Gastrocnemius medialis (tissue), 4 donors: ENCODE measurements around the gene AMBRA1. TPM values are rescaled to one million over a fixed set of nuclear protein-coding genes. Genes with fewer than 3 reads are reported as not detected.

Experiments used
- ATAC-seq, 2 donors: fragments of 150-250 bp; one replicate each; pipeline ENCODE4 v1.9.1; 2016
- DNase-seq, 2 donors: peaks; one replicate each; pipeline ENCODE4 v3.0.0-alpha.2; 2019
- H3K27ac ChIP-seq, 4 donors: fragments of 200-600 bp; sonication (generic); 1 replicate in 1 of 4; 2 replicates in 3 of 4; pipeline ENCODE4 v1.5.1; 2016 to 2018; ENCODE audit warnings: mild to moderate bottlenecking in 2 of 4, moderate library complexity in 1 of 4
- H3K27me3 ChIP-seq, 3 donors: fragments of 200-600 bp; sonication (generic) in 2 of 3; 1 replicate in 1 of 3; 2 replicates in 2 of 3; pipeline versions ENCODE4 v1.5.1 to v1.6.0; 2016 to 2019; ENCODE audit warnings: mild to moderate bottlenecking in 1 of 3, moderate library complexity in 1 of 3
- H3K36me3 ChIP-seq, 2 donors: fragments of 200-600 bp; sonication (generic) in 1 of 2; one replicate each; pipeline ENCODE4 v1.5.1; 2017 to 2018
- H3K4me1 ChIP-seq, 2 donors: fragments of 200-600 bp; sonication (generic) in 1 of 2; one replicate each; pipeline ENCODE4 v1.5.1; 2016 to 2017; ENCODE audit warnings: mild to moderate bottlenecking in 2 of 2
- H3K4me3 ChIP-seq, 4 donors: fragments of 200-600 bp; sonication (generic) in 3 of 4; 1 replicate in 1 of 4; 2 replicates in 3 of 4; pipeline ENCODE4 v1.5.1; 2016 to 2019; ENCODE audit warnings: mild to moderate bottlenecking in 2 of 4
- H3K9me3 ChIP-seq, 3 donors: fragments of 200-600 bp; sonication (generic) in 2 of 3; 1 replicate in 1 of 3; 2 replicates in 2 of 3; pipeline ENCODE4 v1.5.1; 2016 to 2019
- POLR2A ChIP-seq, 2 donors: fragments of 450-650 bp; IDR thresholded peaks; one replicate each; pipeline ENCODE4 v1.6.1; 2017; ENCODE audit warnings: antibody characterized with exemption in 2 of 2, mild to moderate bottlenecking in 2 of 2, moderate library complexity in 2 of 2
- in situ Hi-C, 4 donors: fragments of 200-750 bp; cut with MboI; loops; one replicate each; pipeline versions ENCODE4 v1.15.0 to v1.8.0; 2017; ENCODE audit warnings: low sequenced_read_pairs in 4 of 4
- intact Hi-C: fragments of 100-400 bp; cut with DNase I; formaldehyde crosslinking; loops from one replicate; pipeline ENCODE4 v1.15.1; 2023; ENCODE audit warnings: low total_unique reads
- total RNA-seq, 4 donors: library from RNA; depleted of rRNA; stranded (reverse); fragments of >200 nt; gene quantifications; one replicate each; pipeline versions ENCODE4 v1.1.0 to v1.2.3, GENCODE V29; 2016
- TF ChIP-seq, protein P1 (sequence below), 5 experiments: fragments of 450-650 bp in 3 of 5; fragments of 200-600 bp in 2 of 5; sonication (generic) in 2 of 5; IDR thresholded peaks in 4 of 5; conservative IDR thresholded peaks in 1 of 5; 1 replicate in 4 of 5; 2 replicates in 1 of 5; pipeline ENCODE4 v1.5.1; 2016 to 2019; ENCODE audit warnings: antibody characterized with exemption in 5 of 5, mild to moderate bottlenecking in 3 of 5, moderate library complexity in 3 of 5

AMBRA1 gene
- total RNA-seq, 4 donors from 2014 or later, result 17.3 to 24.3 (median 20.7) TPM

DNA sequence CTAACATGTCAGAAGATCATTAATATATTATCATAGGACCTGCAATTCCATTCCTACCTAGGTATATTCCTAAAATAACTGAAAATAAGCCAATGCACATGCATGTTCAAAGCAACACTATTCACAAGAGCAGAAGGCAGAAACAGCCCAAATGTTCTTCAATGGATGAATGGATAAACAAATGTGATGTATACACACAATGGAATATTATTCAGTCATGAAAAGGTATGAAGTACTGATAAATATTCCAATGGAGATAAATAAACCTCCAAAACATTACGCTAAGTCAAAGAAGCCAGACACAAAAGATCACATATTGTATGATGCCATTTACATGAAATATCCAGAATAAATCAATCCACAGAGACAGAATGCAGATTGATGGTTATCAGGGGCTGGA is 16.8 kb downstream of the AMBRA1 start:
- Histone ChIP-seq H3K27ac (no peak overlapping the region), H3K9me3 (no peaks in the 10 kb centered on the region), H3K4me1 (peaks cover 0 to 13% of the 10 kb centered on the region in 2 donors), H3K27me3 (no peaks in the 10 kb centered on the region), H3K4me3 (no peak overlapping the region), H3K36me3 (no peaks in the 10 kb centered on the region)
- DNase-seq (no peak), ATAC-seq (no peak)
- TF ChIP-seq, protein P1, sequence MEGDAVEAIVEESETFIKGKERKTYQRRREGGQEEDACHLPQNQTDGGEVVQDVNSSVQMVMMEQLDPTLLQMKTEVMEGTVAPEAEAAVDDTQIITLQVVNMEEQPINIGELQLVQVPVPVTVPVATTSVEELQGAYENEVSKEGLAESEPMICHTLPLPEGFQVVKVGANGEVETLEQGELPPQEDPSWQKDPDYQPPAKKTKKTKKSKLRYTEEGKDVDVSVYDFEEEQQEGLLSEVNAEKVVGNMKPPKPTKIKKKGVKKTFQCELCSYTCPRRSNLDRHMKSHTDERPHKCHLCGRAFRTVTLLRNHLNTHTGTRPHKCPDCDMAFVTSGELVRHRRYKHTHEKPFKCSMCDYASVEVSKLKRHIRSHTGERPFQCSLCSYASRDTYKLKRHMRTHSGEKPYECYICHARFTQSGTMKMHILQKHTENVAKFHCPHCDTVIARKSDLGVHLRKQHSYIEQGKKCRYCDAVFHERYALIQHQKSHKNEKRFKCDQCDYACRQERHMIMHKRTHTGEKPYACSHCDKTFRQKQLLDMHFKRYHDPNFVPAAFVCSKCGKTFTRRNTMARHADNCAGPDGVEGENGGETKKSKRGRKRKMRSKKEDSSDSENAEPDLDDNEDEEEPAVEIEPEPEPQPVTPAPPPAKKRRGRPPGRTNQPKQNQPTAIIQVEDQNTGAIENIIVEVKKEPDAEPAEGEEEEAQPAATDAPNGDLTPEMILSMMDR (IDR thresholded peaks at IDR 0.05 in 4 of 5, conservative IDR thresholded peaks at IDR 0.05 in 1 of 5), result no peak
- no peak for TF ChIP-seq POLR2A (IDR thresholded peaks at IDR 0.05)
- in situ Hi-C loops (no loop called here), intact Hi-C loops (no loop called here)

DNA sequence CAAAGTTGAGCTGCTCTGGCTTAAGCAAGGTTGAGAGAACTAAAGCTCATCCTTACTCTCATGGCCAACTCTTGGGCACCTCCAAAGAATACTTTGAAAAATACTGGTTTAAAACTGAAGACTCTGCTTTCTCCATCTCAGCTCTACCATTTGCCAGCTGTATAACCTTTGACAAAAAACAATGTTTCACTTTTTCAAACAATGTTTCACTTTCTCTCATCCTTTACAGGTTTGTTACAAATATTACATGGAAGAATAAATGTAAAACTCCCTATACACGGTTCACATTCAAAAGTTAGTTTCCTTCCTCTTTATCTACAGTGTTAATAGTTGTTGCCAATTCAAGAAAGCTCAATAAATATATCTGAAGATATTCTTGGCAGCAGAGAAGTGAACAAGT is 19.2 kb downstream of the AMBRA1 start:
- ATAC-seq (no peak), DNase-seq (no peak)
- Histone ChIP-seq H3K4me3 (no peak overlapping the region), H3K27me3 (no peaks in the 10 kb centered on the region), H3K36me3 (no peaks in the 10 kb centered on the region), H3K4me1 (peaks cover 7 to 23% of the 10 kb centered on the region in 2 donors), H3K9me3 (no peaks in the 10 kb centered on the region), H3K27ac (no peak overlapping the region)
- intact Hi-C loops (no loop called here), in situ Hi-C loops (no loop called here)
- TF ChIP-seq, protein P1 (IDR thresholded peaks at IDR 0.05 in 4 of 5, conservative IDR thresholded peaks at IDR 0.05 in 1 of 5), result no peak
- no peak for TF ChIP-seq POLR2A (IDR thresholded peaks at IDR 0.05)

DNA sequence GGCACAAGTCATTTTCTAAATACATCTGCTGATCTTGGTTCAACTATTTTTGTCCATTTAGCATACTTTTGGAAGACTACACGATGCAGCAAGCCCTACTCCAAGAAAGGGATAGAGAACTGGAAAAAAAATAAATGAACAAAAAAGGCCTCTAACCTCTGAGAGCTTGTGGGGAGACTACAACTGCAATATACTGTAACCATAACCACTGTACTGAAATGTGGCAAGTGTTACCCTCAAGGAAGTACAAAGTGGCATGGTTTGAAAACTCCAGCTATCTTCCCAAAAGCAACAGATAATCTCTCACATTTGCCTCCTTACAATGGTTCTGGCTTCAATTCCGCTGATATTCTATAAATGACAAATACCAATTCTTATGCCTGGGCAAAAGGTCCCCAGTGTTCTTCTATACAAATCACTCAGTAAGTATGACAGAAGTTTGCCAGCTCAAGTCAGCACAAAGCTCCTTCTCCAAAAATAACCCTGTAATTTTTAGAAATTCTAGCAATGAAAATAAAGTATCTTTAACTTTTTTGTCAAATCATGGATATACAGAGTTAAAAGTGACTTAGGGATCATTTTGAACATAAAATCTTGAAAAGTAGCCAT is 22.9 kb downstream of the AMBRA1 start:
- in situ Hi-C loops, result no loop called here
- H3K4me3 ChIP-seq, result no peak overlapping the region

DNA sequence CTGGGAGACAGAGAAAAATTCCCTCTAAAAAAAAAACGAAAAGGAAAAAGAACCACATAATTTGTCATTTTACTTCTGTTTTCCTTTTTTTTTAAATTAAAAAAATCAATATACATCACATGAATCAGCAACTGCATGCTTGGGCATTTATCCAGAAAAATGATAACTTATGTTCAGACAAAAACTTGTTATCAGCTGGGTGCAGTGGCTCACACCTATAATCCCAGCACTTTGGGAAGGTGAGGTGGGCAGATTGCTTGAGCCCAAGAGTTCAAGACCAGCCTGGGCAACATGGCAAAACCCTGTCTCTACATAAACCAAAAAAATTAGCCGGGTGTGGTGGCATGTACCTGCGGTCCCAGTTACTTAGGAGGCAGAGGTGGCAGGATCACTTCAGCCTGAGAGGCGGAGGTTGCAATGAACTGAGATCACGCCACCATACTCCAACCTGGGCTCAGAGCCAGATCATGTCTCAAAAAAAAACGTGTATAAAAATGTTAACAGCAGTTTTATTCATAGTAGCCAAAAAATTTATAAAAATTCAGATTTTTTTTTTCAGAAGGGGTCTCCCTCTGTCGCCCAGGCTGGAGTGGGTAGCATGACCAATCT is 28.5 kb downstream of the AMBRA1 start:
- TF ChIP-seq, protein P1 (IDR thresholded peaks at IDR 0.05 in 4 of 5, conservative IDR thresholded peaks at IDR 0.05 in 1 of 5), result no peak
- no peak for TF ChIP-seq POLR2A (IDR thresholded peaks at IDR 0.05)

More for the DNA sequence above, 22.9 kb downstream of the AMBRA1 start:
- no peaks in the 10 kb centered on the region for H3K36me3 ChIP-seq
- no peaks in the 10 kb centered on the region for H3K27me3 ChIP-seq
- H3K27ac ChIP-seq, result no peak overlapping the region
- peaks cover 14% of the 10 kb centered on the region in 2 donors for H3K4me1 ChIP-seq
- ATAC-seq, result no peak
- TF ChIP-seq, protein P1 (IDR thresholded peaks at IDR 0.05 in 4 of 5, conservative IDR thresholded peaks at IDR 0.05 in 1 of 5), result no peak
- no peak for TF ChIP-seq POLR2A (IDR thresholded peaks at IDR 0.05)
- no peak for DNase-seq
- H3K9me3 ChIP-seq, result no peaks in the 10 kb centered on the region
- intact Hi-C loops, result no loop called here

More for the DNA sequence above, 28.5 kb downstream of the AMBRA1 start:
- DNase-seq (no peak), ATAC-seq (no peak)
- intact Hi-C loops, result no loop called here
- Histone ChIP-seq H3K27ac (no peak overlapping the region), H3K9me3 (no peaks in the 10 kb centered on the region), H3K36me3 (no peaks in the 10 kb centered on the region), H3K4me3 (no peak overlapping the region), H3K4me1 (peaks cover 14 to 20% of the 10 kb centered on the region in 2 donors), H3K27me3 (no peaks in the 10 kb centered on the region)
- in situ Hi-C loops, result no loop called here
